ENCODE results near the gene FMO1.
"Not testable (repeated sequence)": the region's sequence is repeated elsewhere in the genome, so short reads cannot be mapped to it uniquely, and the experiment has no call there.

The FMO1 gene

GRCh38 chr1:171236231-171236630, 12.1 kb upstream of the FMO1 start:
- DNase-seq, result not testable (repeated sequence)

GRCh38 chr1:171243878-171244277, 4.4 kb upstream of the FMO1 start:
- no peak for DNase-seq

GRCh38 chr1:171245458-171246064, 2.7 kb upstream of the FMO1 start:
- peak; percentile 45 for DNase-seq

- peak; percentile 70 for DNase-seq
Observed at GRCh38 chr1:171247501-171247900, 793 bp upstream of the FMO1 start.

- peak; percentile 34 for DNase-seq
Observed at GRCh38 chr1:171248841-171249240, 547 bp downstream of the FMO1 start.

GRCh38 chr1:171250263-171250662, 2.0 kb downstream of the FMO1 start:
- DNase-seq, result no peak

GRCh38 chr1:171251042-171251951, 3.0 kb downstream of the FMO1 start:
- peak; percentile 47 for DNase-seq

GRCh38 chr1:171251952-171252300, 3.6 kb downstream of the FMO1 start:
- no peak for DNase-seq

GRCh38 chr1:171252482-171252881, 4.2 kb downstream of the FMO1 start:
- DNase-seq, result no peak

GRCh38 chr1:171254859-171255258, 6.6 kb downstream of the FMO1 start:
- DNase-seq, result peak; percentile 72

- peak; percentile 66 for DNase-seq
Observed at GRCh38 chr1:171256940-171257606, 8.8 kb downstream of the FMO1 start.

- DNase-seq, result no peak
Observed at GRCh38 chr1:171257607-171258076, 9.3 kb downstream of the FMO1 start.

GRCh38 chr1:171258429-171258828, 10.1 kb downstream of the FMO1 start:
- no peak for DNase-seq

GRCh38 chr1:171258943-171259342, 10.6 kb downstream of the FMO1 start:
- DNase-seq, result no peak

- DNase-seq, result no peak
Observed at GRCh38 chr1:171261336-171261735, 13.0 kb downstream of the FMO1 start.

GRCh38 chr1:171263901-171264300, 15.6 kb downstream of the FMO1 start:
- peak; percentile 28 for DNase-seq

- no peak for DNase-seq
Observed at GRCh38 chr1:171265686-171266085, 17.4 kb downstream of the FMO1 start.

- DNase-seq, result no peak
Observed at GRCh38 chr1:171266930-171267329, 18.6 kb downstream of the FMO1 start.

- peak; percentile 85 for DNase-seq
Observed at GRCh38 chr1:171267391-171267790, 19.1 kb downstream of the FMO1 start.

- DNase-seq, result no peak
Observed at GRCh38 chr1:171270806-171271205, 22.5 kb downstream of the FMO1 start.

- DNase-seq, result no peak
Observed at GRCh38 chr1:171277534-171277933, 29.2 kb downstream of the FMO1 start.

GRCh38 chr1:171279234-171279633, 30.9 kb downstream of the FMO1 start:
- DNase-seq, result no peak

- DNase-seq, result no peak
Observed at GRCh38 chr1:171279678-171280077, 31.4 kb downstream of the FMO1 start.
